HG02840 (cell line): Measurements from ENCODE around the gene TERB2.
"Not testable (repeated sequence)": the region's sequence is repeated elsewhere in the genome, so short reads cannot be mapped to it uniquely, and the experiment has no call there.

ENCODE experiments used
- ATAC-seq: cut with Tn5 transposase; IDR thresholded peaks from one replicate; pipeline ENCODE4 v1.9.1; 2021; ENCODE audit warnings: mild to moderate bottlenecking, moderate library complexity, moderate number of reproducible peaks; ENCODE audit not compliant: unreplicated experiment, low FRiP score

Gene TERB2

DNA sequence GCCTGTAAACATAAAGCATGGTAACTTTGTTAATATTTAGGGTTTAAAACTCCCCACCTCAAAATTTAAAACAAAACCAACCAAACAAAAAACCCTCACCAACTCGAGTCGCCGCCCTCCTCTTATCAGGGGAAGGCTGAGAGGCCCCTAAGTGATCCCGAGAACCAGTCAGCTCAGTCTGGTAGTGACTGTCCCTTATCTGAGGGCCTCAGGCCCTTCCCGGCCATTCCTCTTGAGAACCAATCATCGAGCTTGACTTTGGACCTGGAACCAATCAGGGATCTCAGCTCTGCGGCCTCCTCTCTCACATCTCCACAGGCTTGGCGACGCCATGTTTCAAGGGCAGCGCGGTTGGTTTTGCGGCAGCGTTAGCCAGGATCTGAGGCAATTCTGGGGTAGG lies at the start of gene TERB2:
TSS of gene TERB2 (plus strand) at position 300 of the 400 bp plus-strand sequence. CDS start at position 332, 32 bp downstream.
- no peak for ATAC-seq

DNA sequence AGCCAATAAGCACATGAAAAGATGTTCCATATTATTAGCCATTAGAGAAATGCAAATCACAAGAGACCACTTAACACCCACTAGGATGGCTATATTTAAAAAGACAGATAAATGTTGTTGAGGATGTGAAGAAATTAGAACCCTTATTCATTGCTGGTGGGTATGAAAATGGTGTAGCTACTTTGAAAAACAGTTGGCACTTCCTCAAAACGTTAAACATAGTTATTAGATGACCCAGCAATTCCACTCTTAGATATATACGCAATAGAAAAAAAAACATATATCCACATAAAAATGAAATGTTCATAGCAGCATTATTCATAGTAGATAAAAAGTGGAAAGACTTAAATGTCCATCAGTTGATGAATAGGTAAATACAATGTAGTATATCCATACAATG lies 47.1 kb upstream of the TERB2 start:
- no peak for ATAC-seq

GRCh38 chr15:44910981-44911625 lies 45.4 kb upstream of the TERB2 start:
- no peak for ATAC-seq

DNA sequence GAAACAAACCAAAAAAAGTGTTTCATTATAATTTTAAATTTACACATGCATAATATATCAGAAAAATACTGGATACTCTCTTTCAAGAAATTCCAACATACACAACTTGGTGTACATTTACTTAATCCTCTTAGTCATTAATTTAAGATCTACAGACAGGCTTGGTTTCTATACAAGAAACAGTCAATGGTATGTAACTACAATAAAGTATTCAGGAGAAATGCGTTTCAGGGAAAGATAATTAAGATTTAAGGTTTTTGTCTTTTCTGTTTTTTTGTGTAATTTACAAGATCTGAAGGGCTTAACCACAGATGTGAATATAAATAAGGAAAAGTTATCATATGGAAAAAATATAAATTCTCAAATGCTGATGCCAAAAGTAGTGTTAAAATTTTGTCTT lies 44.3 kb upstream of the TERB2 start:
- ATAC-seq = not testable (repeated sequence)

DNA sequence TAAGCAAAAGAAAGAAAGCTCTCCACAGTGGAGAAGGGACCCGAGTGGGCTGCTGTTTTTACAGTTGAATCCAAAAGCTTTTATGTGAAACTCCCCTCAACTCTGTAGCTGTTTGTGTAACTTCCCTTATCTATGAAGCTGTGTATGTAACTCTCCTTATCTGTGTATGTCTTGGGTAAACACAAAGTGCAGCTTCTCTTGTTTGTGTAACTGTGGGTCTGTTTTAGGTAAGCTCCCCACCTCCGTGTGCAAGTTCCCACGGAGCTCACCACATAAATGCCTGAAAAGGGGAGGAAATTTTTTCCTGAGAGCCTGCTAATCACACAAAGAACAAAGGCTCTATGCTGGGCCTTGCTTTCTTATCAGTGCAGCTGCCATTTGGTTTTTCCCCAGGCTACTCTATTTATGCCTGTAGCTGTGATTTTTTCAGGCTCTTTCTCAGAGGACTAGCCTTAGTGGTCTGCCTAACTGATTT lies 43.5 kb upstream of the TERB2 start:
- ATAC-seq = not testable (repeated sequence)

GRCh38 chr15:44918136-44918535 lies 38.4 kb upstream of the TERB2 start:
- no peak for ATAC-seq

GRCh38 chr15:44928658-44929057 lies 27.8 kb upstream of the TERB2 start:
- not testable (repeated sequence) for ATAC-seq

DNA sequence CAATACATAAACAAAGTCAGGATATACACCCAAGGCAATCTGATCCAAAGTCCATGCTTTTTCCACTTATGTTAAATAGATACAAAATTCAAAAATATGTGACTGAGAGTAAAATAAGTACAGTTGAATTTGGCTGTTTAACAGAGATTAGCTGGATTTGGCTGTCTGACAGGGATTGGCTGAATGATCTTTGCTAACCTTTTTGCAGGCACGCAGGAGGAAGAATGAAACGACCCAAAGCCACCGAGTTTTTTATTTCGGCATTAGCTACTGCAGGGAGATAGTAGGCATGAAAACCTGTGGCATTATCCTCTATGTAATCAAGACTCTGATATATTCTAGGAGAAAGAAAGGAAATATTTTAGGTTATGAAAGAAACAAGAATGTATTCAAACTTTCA lies 26.2 kb upstream of the TERB2 start:
- ATAC-seq = not testable (repeated sequence)

DNA sequence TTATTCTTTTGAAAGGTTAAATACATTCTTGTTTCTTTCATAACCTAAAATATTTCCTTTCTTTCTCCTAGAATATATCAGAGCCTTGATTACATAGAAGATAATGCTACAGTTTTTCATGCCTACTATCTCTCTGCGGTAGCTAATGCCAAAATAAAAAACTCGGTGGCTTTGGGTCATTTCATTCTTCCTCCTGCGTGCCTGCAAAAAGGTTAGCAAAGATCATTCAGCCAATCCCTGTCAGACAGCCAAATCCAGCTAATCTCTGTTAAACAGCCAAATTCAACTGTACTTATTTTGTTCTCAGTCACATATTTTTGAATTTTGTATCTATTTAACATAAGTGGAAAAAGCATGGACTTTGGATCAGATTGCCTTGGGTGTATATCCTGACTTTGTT lies 1.8 kb downstream of the TERB2 start:
- not testable (repeated sequence) for ATAC-seq

DNA sequence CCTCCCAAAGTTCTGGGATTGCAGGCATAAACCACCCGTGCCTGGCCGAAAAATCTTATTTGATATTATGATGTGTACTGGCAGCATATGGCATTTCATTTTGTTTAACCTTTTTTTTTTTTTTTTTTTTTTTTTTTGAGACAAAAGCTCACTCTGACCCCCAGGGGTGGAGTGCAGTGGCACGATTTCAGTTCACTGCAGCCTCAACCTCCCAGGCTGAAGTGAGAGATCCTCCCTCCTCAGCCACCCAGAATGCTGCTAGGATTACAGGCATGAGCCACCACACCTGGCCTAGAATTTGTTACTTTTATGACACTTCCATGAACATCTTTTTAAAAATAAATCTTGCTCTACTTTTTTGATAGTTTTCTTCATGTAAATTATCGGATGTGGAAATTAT lies 12.0 kb downstream of the TERB2 start:
- ATAC-seq = no peak

DNA sequence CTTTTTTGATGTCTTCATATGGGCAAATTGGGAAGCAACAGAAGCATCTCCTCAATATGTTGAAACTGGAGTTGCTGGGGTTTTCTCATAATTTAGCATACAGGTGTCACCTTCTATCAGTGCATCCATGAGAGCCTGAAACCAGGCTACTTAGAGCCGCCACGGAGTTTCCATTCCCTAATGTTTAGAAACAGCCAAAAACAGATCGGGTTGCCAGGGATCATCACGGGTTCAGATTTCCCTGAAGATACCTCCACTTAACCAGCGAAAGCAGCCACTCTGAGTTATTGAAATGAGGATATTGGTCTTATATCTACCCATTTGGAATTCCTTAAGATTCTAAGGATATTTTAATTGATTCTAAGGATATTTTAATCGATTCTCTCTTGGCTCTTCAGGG lies 14.5 kb downstream of the TERB2 start:
- ATAC-seq = no peak

- ATAC-seq = not testable (repeated sequence)
These were observed 19.7 kb downstream of the TERB2 start for GRCh38 chr15:44976183-44976582.

- ATAC-seq = not testable (repeated sequence)
These were observed 21.3 kb downstream of the TERB2 start for GRCh38 chr15:44977781-44978180.

GRCh38 chr15:44979617-44980339 lies 23.3 kb downstream of the TERB2 start:
- ATAC-seq = not testable (repeated sequence)

DNA sequence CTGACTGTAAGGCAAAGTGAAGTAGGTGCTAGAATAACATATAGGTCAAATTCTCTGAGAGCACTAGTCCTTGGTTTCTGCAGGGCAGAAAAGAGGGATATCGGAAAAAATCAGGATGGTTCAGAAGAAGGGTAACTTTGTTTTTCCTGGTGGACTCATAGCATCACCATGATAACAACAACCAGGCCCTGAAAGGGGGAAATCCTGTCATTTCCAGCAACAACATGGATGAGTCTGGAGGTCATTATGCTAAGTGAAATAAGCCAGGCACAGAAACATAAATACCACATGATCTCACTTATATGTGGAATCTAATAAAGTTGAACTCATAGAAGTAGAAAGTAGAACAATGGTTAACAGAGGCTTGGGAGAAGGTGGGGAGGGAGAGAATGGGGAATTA lies 27.7 kb downstream of the TERB2 start:
- not testable (repeated sequence) for ATAC-seq

- not testable (repeated sequence) for ATAC-seq
These were observed 30.0 kb downstream of the TERB2 start for GRCh38 chr15:44986346-44987055.

DNA sequence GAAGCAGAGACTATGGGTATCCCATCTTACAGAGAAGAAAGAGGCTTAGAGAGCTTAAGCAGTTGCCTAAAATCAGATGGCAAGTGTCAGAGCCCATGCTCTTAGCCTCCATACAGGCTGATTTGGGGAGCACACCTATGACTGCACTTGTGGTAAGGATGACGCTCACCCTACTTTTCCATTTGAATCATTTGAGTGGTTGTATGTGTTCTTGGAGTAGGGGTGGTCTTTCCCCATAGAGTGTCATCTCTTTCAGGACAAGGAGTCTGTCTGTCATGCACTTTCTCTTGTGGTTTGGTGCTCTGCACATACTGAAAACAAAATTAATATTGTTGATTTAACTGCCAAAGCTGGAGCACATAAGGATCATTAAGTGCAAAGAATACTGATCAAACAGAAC lies 31.2 kb downstream of the TERB2 start:
- not testable (repeated sequence) for ATAC-seq

DNA sequence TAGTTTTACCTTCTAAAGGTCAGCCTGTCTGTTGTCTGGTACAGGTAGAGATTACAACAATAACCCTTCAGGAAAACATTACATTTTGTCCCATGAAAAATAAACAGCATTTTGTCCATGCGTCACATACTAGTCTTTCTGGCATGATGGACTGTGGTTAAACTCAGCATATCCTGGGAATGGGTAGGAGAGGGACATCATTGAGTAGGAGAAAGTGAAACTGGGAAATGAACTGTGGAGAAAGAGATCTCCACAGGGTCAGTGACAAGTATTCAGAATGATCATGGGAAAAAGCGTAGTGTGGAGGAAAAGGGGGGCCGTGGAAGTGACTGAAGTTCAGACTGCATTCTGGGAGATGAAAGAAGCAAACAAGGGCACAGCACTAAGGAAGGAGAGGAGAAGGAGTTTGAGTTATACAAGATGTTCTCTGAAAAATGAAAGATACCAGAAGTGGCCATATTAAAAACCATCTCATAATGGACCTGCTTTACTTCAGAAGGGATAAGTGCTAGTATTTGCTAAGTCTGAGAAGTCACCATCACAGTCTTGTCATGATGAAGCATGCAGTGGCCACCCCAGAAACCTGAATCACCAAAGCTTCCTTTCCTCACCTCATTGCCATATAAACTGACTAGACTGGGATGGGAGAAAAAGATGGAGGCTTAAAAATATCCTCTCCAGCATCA lies 31.8 kb downstream of the TERB2 start:
- not testable (repeated sequence) for ATAC-seq

DNA sequence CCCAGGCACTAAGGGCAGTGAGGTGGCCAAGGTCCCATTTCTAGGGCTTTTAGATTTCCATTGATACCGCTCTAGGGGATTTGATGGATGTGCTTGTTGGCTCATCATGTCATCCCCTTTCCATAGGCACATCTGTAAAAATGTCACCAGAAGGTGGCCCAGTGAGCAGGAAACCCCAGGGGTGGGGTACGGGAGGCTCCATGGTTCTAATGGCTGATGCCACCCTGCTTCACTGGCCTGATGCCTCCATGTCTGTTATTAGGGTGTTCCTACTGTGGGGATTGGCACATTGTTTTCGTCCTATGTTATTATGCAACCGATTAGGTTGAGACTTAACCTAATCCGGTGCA lies 32.4 kb downstream of the TERB2 start:
- ATAC-seq = not testable (repeated sequence)

DNA sequence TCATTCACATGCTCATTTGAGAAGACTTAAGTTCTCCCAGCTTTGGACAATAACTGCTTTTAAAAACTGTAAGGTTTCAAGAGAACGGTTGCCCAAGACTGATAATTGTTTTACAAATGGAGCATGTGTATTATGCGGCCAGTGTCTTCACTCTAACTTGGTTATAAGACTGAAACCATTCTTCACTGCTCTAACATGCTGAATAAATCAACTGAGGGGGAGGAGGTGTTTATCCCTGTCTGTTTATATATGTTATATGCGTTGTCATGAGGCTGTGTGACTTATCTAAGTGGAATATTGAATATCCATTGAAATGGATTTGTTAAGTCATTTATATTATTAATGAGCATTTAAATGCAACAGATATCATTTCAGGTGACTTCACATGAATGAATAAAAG lies 41.1 kb downstream of the TERB2 start:
- ATAC-seq = not testable (repeated sequence)

DNA sequence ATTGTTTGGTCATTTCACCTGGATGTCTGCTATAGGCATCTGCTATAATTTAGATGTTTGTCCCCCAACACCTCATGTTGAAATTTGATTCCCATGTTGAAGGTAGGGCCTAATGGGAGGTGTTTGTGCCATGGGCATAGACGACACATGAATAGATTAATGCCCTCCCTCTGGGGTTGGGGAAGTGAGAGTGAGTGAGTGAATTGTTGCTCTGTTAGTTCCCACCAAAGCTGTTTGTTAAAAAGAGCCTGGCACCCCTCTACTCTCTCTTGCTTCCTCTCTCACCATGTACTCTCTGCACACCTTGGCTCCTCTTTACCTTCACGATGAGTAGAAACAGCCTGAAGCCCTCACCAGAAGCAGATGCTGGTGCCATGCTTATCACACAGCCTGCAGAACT lies 42.6 kb downstream of the TERB2 start:
- ATAC-seq = no peak
